Vagina (tissue), 2 donors: ENCODE data around the gene PKN3.

Experiments
- CTCF ChIP-seq, 3 experiments: fragments of 450-650 bp in 2 of 3; fragments of 200-600 bp in 1 of 3; sonication (generic) in 1 of 3; IDR thresholded peaks; one replicate each; pipeline ENCODE4 v1.5.1; 2017 to 2019; ENCODE audit warnings: antibody characterized with exemption in 3 of 3, mild to moderate bottlenecking in 2 of 3, moderate library complexity in 2 of 3
- POLR2A ChIP-seq, 2 donors: fragments of 450-650 bp; IDR thresholded peaks; one replicate each; pipeline ENCODE4 v1.6.1; 2017; ENCODE audit warnings: antibody characterized with exemption in 2 of 2, mild to moderate bottlenecking in 2 of 2, moderate library complexity in 2 of 2

GRCh38 chr9:128685636-128686489 is 16.4 kb upstream of the PKN3 start:
- TF ChIP-seq CTCF (IDR thresholded peaks at IDR 0.05), result no peak
- TF ChIP-seq POLR2A (IDR thresholded peaks at IDR 0.05), result no peak
